Measurements from ENCODE around the gene KCND2.

DNA sequence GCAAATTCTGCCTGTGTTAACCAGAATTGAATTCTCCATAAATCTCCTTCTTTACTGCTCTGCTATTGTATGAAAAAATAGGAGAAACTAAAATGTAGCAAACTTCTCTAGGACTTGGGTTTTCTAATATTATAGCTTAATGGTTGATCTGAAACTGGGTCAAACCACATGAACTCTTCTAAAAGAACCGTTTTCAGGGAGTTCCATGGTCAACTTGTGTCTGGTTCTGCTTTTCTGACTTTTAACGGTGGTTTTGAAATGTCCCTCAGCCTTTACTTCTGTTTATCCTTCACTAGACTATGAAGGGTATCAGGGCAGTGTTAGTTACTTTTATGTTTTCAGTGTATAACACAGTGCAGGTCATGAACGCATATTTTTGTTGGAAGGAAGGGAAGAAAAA, 342.7 kb downstream of the KCND2 start:
- TF ChIP-seq, protein P1, sequence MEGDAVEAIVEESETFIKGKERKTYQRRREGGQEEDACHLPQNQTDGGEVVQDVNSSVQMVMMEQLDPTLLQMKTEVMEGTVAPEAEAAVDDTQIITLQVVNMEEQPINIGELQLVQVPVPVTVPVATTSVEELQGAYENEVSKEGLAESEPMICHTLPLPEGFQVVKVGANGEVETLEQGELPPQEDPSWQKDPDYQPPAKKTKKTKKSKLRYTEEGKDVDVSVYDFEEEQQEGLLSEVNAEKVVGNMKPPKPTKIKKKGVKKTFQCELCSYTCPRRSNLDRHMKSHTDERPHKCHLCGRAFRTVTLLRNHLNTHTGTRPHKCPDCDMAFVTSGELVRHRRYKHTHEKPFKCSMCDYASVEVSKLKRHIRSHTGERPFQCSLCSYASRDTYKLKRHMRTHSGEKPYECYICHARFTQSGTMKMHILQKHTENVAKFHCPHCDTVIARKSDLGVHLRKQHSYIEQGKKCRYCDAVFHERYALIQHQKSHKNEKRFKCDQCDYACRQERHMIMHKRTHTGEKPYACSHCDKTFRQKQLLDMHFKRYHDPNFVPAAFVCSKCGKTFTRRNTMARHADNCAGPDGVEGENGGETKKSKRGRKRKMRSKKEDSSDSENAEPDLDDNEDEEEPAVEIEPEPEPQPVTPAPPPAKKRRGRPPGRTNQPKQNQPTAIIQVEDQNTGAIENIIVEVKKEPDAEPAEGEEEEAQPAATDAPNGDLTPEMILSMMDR (conservative IDR thresholded peaks at IDR 0.05; ENCODE audit: low read depth, low read length) = no peak
- no peak for TF ChIP-seq EZH2phosphoT487 (IDR thresholded peaks at IDR 0.05; ENCODE audit: borderline replicate concordance, low read length)
- TF ChIP-seq EZH2 (IDR thresholded peaks at IDR 0.05; ENCODE audit: low read length, unreplicated experiment) = no peak

Data from PC-3 (cell line).